NCI-H1105 treated with DMSO at 0.1 percent for 48 hours (cell line): ENCODE data around the gene VSIG2.
"Not testable (repeated sequence)": the region's sequence is repeated elsewhere in the genome, so short reads cannot be mapped to it uniquely, and the experiment has no call there.

Experiments
- DNase-seq: peaks from one replicate; lab custom pipeline; 2025; lab: John Stamatoyannopoulos, UW

VSIG2 gene, protein sequence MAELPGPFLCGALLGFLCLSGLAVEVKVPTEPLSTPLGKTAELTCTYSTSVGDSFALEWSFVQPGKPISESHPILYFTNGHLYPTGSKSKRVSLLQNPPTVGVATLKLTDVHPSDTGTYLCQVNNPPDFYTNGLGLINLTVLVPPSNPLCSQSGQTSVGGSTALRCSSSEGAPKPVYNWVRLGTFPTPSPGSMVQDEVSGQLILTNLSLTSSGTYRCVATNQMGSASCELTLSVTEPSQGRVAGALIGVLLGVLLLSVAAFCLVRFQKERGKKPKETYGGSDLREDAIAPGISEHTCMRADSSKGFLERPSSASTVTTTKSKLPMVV

DNA sequence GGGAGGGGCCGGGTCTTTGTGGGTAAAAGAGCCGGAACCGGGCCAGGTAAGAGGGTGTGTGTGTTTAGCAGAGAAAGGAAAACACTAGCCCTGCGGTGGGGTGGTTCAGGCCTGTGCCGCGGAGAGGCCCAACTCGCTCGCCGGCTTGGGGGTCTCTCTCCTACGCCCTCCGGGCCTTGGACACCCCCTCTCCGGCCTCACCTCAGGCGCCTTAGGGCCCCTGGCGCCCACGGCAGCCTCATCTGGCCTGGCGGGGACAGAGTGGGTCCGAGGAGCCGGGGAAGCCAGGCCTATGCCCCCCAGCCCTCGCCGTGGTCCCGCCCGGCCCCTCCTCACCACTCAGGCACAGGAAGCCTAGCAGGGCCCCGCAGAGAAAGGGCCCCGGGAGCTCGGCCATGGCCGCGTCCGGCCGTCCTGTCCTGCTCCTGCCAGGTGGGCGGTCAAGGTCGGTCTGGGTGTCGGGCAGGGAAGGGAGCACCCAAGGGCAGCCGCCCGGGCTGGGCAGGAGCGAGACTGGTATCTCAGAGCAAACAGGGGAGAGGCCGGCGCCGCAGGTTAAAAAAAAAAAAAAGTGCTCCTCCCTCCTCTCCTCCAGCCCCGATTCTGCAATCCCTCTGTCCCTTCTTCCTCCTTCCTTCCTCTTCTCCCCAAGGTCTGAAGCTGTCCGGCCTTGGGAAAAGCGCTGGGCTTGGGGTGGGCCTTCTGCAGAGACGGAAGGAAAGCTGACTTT is at the start of gene VSIG2:
TSS of gene VSIG2 (minus strand) at position 515 of the 730 bp plus-strand sequence. CDS start at position 397, 118 bp downstream.
- DNase-seq, result no peak

DNA sequence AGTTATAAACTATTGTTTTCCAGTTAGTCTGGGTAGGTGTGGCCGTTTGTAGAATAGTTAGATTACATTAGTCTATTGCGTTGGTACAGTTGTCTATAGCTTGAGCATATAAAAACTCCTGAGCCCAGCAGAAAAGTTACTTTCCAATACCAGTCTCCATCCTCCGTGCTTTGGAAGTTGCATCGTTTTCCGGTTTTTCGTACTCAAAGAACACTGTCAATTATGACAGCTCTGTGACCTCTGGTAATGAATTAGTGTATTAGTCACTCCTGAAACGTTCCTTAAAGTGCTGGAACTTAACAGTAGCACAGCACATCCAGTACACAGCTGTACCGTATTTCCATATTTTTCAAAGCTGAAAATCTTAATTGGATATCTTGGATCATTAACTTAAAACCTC is 49.0 kb upstream of the VSIG2 start:
- no peak for DNase-seq

DNA sequence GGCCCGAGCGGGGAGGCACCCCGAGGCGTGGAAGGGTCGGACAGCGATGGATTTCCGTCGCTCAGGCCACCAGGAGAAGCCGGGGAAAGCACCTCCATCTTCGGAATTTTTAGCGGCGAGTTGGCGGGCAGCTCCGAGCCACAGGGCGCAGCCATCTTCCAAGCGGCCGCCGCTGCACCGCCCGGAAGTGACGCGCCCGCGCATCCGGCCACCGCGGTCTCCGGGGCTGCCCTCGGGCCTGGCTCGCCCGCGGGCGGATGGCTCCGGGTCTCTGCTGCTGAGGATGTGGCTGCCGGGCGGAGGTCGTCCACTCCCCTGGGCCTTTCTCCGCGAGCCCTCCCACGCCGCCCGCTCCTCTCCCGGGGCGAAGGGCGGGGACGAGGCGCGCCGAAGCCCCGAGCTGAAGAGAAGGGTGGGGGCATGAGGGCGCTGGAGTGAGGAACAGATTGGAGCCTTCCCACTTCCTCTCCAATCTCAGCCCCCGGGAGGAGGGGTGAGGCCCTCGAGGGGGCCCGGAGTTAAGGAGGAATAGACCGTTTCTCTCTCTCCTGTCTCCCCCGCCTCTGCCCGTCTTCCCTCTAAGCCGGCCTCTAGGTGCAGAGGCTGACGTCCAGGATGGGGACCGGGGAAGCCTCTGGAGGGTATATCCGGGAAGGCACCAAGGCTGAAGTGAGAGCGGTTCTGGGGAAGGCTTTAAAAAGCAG is 48.3 kb upstream of the VSIG2 start, which contains the start of gene MSANTD2:
TSS of gene MSANTD2 (minus strand) at position 181 of the 704 bp plus-strand sequence. CDS start at position 155, 26 bp downstream.
- DNase-seq, result peak; percentile 79

DNA sequence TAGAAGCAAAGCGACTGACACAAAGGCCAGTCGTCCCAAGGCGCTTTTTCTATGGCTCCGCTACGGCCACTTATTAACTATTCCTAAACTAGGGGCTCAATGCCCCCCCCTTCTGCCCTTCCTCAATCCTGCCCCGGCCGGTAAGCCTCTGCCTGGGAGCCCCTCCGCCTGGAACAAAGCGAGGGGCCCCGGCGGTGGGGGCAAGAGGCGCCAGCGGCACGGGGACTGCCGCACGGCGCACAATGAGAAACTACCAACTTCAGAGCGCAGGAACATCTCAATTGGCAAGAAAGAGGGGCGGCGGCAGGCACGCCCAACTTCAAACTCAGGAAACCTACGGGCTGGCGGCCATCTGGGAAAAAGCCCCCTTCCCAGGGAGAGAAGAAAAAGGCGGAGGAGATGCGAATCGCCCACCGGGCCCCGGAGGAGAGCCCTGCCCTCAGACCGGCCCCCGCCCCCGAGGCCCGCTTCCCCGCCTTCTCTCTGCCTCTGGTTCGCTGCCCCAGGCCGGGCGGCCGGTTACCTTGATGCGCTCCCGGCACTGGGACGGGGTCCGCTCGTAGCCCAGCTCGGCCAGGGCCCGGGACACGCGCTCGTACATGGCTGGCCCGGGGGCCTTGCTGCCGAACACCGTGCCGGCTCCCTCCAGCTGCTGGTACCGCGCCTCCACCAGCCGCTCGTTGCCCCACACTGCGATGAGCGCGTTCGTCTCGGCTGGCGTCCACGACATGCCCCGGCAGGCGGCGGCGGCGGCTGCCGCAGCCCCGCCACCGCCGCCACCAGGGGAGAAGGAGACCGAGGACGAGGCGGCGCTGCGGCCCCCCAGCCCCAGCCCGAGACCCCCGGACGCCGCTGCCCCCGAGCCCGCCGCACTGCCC is 47.5 kb upstream of the VSIG2 start:
- DNase-seq, result peak; percentile 60

DNA sequence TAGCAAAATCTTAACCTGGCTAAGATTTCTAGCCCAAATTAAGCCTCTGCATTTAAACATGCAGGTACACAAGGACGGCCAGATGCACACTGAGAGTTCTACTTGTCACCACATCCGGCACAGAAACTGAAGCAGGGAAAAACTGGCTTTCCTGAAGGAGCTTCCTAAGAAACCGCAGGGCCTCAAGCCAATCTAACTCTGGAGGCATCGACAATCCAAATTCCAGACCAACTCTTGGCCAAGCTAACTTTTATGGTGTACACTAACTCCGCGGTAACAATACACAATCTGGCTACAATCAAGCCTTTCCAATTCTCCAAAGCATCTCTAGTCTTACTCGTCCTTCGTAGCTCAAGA is 46.9 kb upstream of the VSIG2 start:
- DNase-seq, result no peak

DNA sequence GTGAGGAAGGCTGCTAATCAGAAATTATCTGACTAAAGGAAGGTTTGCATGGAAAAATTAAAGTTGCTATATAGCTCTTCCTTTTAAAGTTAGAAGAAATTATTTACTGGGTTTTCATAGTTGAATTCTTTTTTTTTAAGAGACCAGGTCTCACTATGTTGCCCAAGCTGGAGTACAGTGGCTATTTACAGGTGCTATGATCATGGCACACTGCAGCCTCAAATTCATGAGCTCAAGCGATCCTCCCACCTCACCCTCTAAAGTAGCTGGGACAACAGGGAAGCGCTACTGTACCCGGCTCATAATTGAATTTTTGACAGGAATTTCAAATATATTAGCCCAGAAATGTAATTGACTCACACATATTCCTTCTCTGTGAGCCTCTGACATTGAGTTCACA is 44.3 kb upstream of the VSIG2 start:
- DNase-seq, result no peak

DNA sequence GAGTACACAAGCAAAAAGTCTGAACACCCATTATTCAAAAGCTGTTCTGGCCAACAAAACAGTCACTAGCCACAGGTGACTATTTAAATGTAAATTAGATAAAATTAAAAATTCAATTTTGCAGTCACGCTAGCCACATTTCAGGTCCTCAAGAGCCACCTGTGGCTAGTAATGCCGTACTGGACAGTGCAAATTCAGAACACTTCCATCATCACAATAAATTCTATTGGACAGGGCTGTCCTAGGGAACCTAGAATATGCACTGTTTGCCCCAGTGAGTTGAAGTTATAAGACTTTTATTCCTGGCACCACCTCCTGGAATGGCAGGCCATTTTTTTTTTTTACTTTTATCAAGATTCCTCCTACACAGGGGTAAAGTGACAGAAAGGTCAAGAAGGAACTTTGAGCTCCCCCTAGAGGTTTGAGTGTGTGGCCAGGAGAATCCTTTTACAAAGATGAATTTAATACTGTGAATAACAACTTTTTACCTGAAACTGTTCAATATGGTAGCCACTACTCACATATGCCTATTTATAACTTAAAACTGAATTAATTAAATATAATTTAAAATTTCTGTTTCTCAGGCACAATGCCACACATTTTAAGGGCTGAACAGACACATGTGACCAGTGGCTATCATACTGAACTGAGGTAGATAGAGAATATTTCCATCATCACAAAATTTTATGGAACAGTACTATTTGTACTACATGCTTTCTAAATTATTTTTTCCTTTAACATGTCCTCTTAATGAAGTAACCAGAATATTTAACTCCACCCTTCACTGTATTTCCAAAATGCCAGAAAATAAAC is 41.6 kb upstream of the VSIG2 start:
- peak; percentile 70 for DNase-seq

DNA sequence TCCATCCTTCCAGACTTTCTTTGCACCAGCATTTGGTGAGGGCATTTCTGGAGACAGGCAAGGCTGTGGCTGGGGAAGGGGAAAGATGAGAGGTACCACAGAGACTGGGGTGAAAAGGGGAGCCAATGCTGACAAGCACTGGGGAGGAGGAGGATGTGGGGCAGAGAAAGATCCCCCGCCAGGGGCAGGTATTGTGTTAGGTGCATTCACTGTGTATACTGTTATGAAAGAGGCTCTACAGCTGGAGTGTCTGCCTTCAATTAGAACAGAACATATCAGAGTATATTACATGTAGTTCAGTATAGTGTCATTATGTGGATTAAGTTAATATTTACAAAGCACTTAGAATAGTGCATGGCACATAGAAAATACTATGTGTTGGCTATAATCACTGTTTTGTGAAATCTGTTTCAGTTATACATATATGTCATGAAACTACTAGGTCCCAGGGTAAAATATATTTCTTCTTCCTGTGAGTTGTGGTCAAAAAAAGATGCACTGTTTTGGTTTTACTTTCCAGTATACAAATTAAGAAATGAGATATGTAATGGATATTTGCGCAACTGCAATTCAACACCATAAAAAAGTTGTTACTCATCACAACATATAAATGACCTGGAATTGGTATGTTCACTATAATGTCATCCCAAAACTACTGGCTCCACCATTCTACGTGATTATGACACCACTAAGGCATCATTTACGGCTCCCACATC is 39.7 kb upstream of the VSIG2 start:
- DNase-seq, result no peak

DNA sequence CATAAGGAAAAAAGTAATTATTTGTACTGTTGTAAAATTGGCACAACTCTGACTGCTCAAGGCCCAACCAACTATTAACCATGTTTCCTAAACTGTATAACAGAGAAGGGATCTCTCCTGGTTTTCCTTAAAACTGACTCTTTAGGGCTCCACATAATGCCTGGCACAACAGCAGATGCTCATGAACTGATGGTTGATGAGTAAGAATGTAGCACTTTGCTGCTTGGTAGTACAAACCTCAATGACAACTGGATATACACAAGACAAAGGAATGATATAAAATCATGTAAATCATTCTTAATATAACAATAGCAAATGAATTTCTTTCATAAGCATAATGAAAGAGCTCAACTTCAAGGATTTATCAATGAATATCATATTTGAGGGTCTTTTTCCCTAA is 36.5 kb upstream of the VSIG2 start:
- DNase-seq, result no peak

DNA sequence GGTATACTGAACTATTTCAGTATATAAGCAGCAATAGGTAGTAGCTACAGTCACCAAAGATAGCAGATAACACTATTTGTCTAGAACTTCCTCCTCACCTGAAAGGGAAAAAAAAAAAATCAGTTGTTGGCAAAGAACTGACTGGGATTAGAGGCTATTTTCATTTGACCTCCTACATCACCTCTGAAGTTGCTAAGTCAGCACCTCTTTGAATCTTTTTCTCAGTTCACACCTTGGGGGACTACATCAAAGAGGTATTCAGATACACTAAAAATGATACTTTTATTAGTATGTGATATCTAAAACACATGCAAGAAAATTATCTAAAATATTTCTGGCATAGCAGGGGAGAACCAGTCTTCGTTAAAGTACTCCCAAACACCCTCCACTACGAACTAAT is 32.0 kb upstream of the VSIG2 start:
- no peak for DNase-seq

DNA sequence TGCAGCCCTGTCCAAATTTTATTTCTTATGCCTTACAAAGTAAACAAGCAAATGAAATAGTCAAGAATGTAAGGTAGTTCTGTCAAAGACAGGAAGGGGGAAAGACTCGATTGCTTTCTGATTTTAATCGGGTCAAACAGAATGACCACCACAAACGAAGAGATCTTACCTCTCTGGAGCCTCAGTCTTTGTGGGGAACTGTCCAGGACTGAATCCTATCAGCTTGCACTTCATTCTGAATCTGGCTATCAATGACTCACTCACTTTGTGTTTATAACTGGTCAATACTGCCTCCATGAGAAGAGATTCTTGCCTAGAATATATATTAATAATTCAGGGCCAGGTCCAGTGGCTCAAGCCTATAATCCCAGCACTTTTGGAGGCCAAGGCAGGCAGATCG is 30.9 kb upstream of the VSIG2 start:
- no peak for DNase-seq

DNA sequence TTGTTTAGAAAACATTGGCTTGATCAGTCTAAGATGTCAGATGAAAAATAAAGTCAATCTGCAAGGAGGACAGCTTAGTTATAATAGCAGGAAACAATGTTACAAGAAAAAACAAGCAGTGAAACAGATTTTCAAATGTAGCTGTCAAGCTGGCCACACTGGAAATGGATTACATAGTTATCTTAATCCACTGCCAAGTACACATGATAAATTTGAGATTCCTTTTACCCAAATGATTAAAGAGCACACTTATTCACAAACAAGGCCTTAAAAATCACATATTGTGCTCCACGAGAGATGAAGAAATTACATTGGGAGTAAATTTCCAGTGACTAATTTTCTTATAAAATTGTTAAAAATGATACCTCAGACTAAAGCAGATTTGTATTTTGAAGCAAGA is 27.5 kb upstream of the VSIG2 start:
- DNase-seq, result no peak

DNA sequence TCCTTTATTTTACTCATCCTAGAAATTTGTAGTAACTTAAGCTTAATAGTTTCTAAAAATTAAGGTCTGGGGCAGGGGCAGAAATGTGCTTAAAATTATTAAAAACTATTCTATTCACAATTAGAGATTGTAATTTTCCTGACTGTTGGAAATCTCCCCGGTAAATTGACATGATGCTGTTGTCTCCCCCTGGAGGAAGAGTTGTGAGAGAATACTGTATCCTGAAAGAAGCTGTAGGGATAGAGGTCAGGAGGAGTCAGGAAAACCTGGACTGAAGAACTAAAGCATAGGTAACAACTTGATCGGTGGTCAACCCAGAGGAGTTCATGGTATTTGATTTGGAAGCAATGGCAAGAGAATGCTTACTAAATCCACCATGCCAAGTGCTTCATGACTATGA is 26.2 kb upstream of the VSIG2 start:
- no peak for DNase-seq

DNA sequence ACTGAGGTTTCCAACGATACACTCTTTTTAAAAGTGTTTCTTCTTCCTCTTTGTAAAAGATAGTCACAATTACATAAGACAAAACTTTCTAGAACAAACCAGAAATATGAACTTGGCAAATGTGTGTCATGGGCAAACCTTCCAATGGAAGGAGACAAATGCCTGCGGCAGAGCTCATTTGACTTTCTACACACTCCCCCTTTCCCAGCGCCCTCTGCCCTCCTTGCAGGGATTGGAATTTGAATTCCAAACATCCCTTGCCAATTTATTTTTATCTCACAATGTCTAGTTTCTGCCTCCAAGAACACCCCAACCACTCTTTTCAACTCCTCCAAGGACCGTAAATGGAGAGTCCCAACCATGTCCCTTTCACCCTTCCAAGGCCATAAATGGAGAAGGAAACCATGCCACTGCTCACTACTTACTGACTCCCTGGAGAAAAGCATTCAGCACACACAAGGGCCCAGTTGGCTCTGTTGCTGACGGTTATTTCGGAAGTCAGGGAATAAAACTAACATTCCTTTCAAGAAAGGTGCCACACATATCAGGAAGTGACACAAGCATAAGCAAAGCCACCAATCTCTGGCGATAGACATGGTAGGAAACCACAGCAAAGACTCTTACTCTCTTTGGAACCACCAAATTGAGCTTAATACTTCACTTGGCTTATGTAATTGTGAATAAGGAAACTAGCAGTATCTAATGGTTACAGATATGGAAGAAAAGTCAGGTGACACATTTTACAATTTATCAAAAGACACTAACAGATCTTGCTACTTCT is 25.0 kb upstream of the VSIG2 start:
- no peak for DNase-seq

DNA sequence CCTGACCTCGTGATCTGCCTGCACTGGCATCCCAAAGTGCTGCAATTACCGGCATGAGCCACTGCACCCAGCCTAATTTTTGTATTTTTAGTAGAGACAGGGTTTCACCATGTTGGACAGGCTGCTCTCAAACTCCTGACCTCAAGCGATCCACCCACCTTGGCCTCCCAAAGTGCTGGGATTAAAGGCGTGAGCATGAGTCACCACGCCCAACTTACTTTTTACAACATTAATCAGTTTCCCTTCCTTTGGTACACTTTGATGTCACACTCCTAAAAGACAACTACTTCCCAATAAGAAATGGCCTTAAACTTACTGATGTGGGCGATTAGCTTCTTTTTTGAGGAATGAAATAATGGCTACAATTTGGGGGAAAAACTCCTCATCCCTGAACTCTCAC is 18.9 kb upstream of the VSIG2 start:
- DNase-seq, result not testable (repeated sequence)

DNA sequence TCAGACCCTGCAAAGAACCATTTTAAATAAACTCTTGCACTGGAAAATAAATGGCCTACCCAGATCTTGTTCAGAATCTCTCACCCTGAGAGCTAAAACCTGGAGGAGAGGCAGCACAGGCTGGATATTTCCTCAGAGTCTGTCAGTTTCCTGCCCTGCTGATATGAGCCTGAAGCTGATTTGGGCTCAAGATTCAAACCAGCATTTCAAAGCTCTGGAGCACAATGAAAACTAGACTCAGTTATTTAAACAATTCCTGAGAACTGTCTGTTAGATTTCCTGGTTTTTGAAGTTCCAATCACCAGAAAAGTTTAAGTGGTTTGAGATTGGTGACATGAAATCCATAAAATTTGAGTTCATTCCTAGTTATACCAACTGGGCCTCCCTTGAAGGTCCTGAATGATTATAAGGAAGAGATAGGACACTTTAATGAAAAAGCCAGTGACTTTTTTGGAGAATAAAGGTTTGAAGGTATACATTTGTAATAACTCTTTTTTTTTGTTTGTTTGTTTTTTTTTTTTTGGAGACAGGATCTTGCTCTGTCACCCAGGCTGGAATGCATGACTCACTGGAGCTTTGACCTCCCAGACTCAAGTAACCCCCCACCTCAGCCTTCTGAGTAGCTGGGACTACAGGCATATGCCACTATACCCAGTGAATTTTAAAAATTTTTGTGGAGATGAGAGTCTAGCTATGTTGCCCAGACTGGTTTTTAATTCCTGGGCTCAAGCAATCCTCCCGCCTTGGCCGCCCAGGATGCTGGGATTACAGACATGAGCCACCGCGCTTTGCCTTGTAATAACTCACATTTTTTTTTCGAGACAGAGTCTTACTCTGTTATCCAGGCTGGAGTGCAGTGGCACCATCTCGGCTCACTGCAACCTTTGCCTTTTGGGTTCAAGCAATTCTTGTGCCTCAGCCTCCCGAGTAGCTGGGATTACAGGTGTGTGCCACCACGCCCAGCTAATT is 18.0 kb upstream of the VSIG2 start:
- DNase-seq, result no peak

DNA sequence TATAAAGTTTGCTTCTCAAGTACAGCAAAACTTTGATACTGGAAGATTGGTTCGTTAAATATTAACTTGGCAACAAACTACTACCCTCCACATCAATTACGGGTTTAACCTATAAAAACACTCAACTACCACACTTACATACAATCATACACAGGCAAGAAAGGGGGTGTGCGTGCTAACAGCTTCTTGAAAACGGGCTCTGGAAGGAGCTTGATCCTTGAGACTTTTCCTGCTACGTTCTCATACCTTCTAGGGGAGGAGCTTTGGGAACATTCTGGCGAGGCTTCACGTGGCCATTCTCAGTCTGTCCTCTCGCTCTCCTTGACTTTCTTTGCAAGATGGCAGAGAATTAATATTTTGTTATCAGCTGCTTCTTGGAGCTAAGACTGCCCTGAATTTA is 16.9 kb upstream of the VSIG2 start:
- DNase-seq, result no peak

DNA sequence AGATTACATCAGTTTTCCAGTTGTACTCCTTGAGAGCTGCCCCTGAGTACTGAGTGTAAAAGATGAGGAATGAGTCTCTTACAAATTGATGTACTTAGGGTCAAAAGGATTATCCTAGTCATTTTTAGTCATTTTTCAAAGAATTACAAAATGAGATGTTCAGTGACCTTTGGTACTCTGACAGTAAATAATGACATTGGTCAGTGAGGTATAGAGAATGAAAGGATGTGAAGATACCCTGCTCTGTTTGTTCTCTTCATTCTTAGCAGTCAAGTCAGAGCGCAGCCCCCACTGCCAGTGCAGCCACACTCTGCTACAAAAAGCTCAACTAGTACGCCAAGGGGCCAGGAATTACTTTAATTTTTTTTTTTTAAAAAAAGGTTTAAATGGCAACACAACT is 14.1 kb upstream of the VSIG2 start:
- DNase-seq, result no peak
